Muscle of leg (tissue), 11 donors: ENCODE results near the gene EYS. TPM values are rescaled to one million over a fixed set of nuclear protein-coding genes. Genes with fewer than 3 reads are reported as not detected.
"Not testable (repeated sequence)": the region's sequence is repeated elsewhere in the genome, so short reads cannot be mapped to it uniquely, and the experiment has no call there.

Experiments used
- DNase-seq: peaks from one replicate; pipeline ENCODE4 v3.0.0; 2013
- H3K27ac ChIP-seq: one replicate; pipeline ENCODE4 v1.5.1; 2013; ENCODE audit warnings: mild to moderate bottlenecking, low read length, control low read depth
- H3K27me3 ChIP-seq: one replicate; pipeline ENCODE4 v1.6.1; 2013; ENCODE audit warnings: low read length; ENCODE audit not compliant: control insufficient read depth, insufficient read depth
- H3K36me3 ChIP-seq: one replicate; pipeline ENCODE4 v1.6.1; 2013; ENCODE audit warnings: low read length; ENCODE audit not compliant: control insufficient read depth, insufficient read depth
- H3K4me1 ChIP-seq: one replicate; pipeline ENCODE4 v1.6.1; 2013; ENCODE audit warnings: low read length; ENCODE audit not compliant: control insufficient read depth, insufficient read depth
- H3K4me3 ChIP-seq: one replicate; pipeline ENCODE4 v1.5.1; 2013; ENCODE audit warnings: low read length, control low read depth
- H3K9me3 ChIP-seq: replicated peaks from 2 replicates; pipeline ENCODE4 v1.6.1; 2013; ENCODE audit warnings: low read depth, low read length; ENCODE audit not compliant: control insufficient read depth
- WGBS: methylation state at CpG from one replicate; pipeline ENCODE4 v1.1.5; 2013; ENCODE audit warnings: missing lambda C conversion rate; ENCODE audit not compliant: insufficient coverage; 5-methylcytosine and 5-hydroxymethylcytosine counted together
- polyA plus RNA-seq, 8 donors: library from polyadenylated mRNA; unstranded; fragments of 120-200 nt; gene quantifications; one replicate each; pipeline versions ENCODE4 v1.2.1 to v1.2.3, GENCODE V29; 2013; ENCODE audit warnings: inconsistent platforms in 1 of 8, low replicate concordance in 1 of 8; ENCODE audit not compliant: insufficient read length in 8 of 8, insufficient read depth in 1 of 8
- total RNA-seq: library from RNA; stranded (reverse); fragments of 120-200 nt; gene quantifications from one replicate; pipeline ENCODE4 v1.2.4, GENCODE V29; 2013

The EYS gene
- total and polyA plus RNA-seq, 9 donors: 0.24 to 1.1 (median 0.66) TPM

DNA sequence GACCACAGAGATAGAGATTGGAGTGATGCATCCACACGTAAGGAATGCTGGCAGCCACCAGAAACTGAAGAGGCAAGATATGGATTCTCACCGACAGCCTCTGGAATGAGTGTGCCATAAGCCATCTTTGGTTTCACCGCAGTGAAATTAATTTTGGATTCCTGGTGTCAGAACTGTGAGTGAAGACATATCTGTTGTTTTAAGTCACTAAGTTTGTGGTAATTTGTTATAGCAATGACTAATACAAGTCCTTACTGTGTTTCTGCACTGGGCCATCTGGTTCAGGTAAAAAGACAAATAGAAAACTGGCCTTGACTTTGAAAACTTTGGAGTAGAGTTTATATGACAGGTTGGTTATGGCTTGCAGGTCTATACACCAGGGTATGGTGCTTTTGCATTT lies 1809.6 kb downstream of the EYS start:
- 92% methylated on average over 3 of the region's 3 CpGs for WGBS
- Histone ChIP-seq H3K36me3 (no peaks in the 10 kb centered on the region), H3K9me3 (no peaks in the 10 kb centered on the region), H3K4me3 (no peak overlapping the region), H3K27ac (no peak overlapping the region), H3K27me3 (no peaks in the 10 kb centered on the region), H3K4me1 (no peaks in the 10 kb centered on the region)
- no peak for DNase-seq

DNA sequence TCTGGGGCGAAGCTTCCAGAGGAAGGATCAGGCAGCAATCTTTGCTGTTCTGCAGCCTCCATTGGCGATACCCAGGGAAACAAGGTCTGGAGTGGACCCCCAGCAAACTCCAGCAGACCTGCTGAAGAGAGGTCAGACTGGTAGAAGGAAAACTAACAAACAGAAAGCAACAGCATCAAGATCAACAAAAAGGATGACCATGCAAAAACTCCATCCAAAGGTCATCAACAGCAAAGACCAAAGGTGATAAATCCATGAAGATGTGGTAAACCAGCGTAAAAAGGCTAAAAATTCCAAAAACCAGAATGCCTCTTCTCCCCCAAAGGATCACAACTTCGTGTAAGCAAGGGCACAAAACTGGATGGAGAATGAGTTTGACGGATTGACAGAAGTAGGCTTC lies 1818.6 kb downstream of the EYS start:
- H3K27ac ChIP-seq: no peak overlapping the region
- no peaks in the 10 kb centered on the region for H3K4me1 ChIP-seq
- no CpG with 5 or more reads among the region's 5 CpGs for WGBS
- no peak overlapping the region for H3K4me3 ChIP-seq
- DNase-seq: no peak
- H3K27me3 ChIP-seq: no peaks in the 10 kb centered on the region
- H3K9me3 ChIP-seq: peaks cover 4% of the 10 kb centered on the region
- no peaks in the 10 kb centered on the region for H3K36me3 ChIP-seq

DNA sequence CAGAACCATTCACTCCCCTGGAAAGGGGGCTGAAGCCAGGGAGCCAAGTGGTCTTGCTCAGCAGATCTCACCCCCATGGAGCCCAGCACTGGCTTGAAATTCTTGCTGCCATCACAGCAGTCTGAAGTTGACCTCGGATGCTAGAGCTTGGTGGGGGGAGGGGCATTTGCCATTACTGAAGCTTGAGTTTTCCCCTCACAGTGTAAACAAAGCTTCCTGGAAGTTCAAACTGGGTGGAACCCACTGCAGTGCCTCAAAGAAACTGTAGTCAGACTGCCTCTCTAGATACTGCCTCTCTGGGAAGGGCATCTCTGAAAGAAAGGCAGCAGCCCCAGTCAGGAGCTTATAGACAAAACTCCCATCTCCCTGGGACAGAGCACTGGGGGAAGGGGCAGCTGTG lies 1819.2 kb downstream of the EYS start:
- H3K27me3 ChIP-seq, DNase-seq, H3K4me3 ChIP-seq, H3K36me3 ChIP-seq, H3K9me3 ChIP-seq, H3K4me1 ChIP-seq, H3K27ac ChIP-seq: not testable (repeated sequence)
- WGBS: no CpG with 5 or more reads among the region's 1 CpG

DNA sequence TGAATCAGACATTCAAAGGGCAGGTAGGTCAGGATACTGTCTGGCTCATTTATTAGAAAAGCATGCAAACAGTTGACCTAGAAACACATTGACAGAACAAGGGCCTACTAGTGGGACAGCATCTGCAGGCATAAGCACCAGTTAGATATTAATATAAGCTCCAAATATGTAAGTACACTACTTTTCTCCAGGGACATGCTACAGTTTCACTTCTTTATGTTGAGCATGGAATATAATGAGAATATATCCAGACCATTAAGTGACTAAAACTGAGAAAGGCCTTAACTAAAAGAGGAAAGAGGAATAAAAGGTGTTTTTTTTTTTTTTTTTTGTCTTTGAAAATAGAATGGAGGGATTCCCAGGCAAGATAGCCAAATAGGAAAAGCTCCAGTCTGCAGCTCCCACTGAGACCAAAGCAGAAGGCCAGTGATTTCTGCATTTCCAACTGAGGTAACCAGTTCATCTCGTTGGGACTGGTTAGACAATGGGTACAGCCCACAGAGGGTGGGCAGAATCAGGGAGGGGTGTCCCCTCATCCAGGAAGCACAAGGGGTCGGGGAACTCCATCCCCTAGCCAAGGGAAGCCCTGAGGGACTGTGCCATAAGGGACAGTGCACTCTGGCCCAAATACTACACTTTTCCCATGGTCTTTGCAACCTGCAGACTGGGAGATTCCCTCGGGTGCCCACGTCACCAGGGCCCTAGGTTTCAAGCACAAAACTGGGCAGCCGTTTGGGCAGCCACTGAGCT lies 1819.8 kb downstream of the EYS start:
- Histone ChIP-seq H3K36me3 (no peaks in the 10 kb centered on the region), H3K9me3 (peaks cover 4% of the 10 kb centered on the region), H3K27ac (no peak overlapping the region), H3K4me3 (no peak overlapping the region), H3K27me3 (no peaks in the 10 kb centered on the region), H3K4me1 (no peaks in the 10 kb centered on the region)
- peak; percentile 35 for DNase-seq
- 50% methylated on average over 1 of the region's 5 CpGs for WGBS

DNA sequence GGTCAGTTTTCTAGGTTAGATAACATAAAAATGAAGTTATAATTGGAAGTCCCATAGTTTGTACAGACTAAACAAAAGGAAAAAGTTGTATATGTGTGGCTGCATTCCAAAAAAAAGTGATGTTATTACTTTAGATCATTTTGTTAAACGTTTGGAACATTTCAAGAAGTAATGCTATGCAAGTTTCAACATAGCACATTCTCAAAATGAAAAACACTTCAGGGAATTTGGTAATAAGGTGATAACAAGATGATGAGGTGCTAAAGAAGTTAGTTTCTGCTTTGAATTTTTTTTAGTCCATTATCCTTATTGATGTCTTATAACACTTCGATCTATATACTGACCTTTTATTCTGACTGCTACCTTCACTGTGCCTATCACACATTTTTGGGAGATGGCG lies 1820.7 kb downstream of the EYS start:
- Histone ChIP-seq H3K9me3 (peaks cover 4% of the 10 kb centered on the region), H3K27me3 (no peaks in the 10 kb centered on the region), H3K4me3 (no peak overlapping the region), H3K27ac (no peak overlapping the region), H3K36me3 (no peaks in the 10 kb centered on the region), H3K4me1 (no peaks in the 10 kb centered on the region)
- WGBS: no CpG with 5 or more reads among the region's 3 CpGs
- peak; percentile 67 for DNase-seq

DNA sequence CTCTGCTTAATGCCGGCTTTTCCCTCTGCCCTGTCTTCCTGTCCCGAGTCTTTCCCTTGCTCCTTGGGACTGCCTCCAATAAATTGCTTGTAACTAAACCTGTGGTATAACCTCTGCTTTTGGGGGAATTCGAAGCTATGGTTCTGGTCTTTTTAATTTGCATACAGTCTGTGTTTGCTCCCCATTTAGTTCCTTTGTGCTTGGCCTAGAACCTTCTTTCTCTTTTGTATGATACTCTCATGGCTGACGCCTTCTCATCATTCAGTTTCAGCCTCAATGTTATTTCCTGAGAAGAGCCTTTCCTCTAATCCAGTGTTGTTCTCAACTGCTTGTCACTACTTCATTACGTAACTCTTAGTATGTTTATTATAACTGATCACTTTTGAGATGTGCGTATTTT lies 1823.4 kb downstream of the EYS start:
- DNase-seq: no peak
- Histone ChIP-seq H3K27ac (no peak overlapping the region), H3K36me3 (no peaks in the 10 kb centered on the region), H3K4me3 (no peak overlapping the region), H3K4me1 (no peaks in the 10 kb centered on the region), H3K27me3 (no peaks in the 10 kb centered on the region), H3K9me3 (peaks cover 8% of the 10 kb centered on the region)
- WGBS: no CpG with 5 or more reads among the region's 6 CpGs

DNA sequence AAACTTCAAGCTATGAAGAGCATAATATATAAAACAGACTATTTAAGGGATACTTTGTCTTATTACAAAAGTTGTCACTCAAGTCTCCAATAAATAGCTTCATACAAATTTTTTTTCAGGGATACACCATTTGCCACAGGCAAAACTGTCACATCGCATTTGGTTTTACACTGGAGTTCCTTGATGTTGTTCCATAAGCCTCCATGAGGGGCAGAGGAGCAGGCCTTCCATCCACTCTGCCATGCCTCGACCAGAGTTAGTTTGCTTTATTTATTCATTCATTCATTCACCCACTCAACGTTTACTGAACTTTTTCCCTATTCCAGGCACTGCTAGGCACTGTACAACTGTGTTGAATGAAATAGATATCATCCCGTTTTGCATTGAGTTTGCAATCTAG lies 1824.8 kb downstream of the EYS start:
- H3K4me3 ChIP-seq: no peak overlapping the region
- 71% methylated on average over 1 of the region's 4 CpGs for WGBS
- DNase-seq: no peak
- H3K9me3 ChIP-seq: peaks cover 6% of the 10 kb centered on the region
- H3K27ac ChIP-seq: no peak overlapping the region
- no peaks in the 10 kb centered on the region for H3K36me3 ChIP-seq
- H3K27me3 ChIP-seq: no peaks in the 10 kb centered on the region
- H3K4me1 ChIP-seq: no peaks in the 10 kb centered on the region

DNA sequence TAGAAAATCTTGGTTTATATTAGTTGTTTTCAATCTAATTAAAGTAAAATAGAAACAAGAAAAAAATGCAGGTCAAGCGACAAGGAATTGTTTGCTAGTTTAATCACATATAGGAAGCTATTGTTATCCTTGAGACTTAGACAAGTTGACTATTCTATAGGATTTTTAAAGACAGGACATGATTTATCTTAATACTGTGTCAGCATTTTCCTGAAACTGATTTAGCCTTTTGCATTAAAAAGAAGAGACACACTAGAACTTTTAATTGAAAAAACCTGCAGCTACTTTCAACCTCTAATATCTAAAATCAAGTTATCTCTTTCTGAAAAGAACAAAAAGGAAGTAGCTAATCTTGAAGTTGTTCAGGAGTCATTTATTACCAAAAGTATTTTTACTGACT lies 1825.2 kb downstream of the EYS start:
- H3K27ac ChIP-seq: no peak overlapping the region
- no peak overlapping the region for H3K4me3 ChIP-seq
- no peaks in the 10 kb centered on the region for H3K4me1 ChIP-seq
- no peak for DNase-seq
- no peaks in the 10 kb centered on the region for H3K27me3 ChIP-seq
- H3K9me3 ChIP-seq: peaks cover 6% of the 10 kb centered on the region
- no CpG with 5 or more reads among the region's 1 CpG for WGBS
- no peaks in the 10 kb centered on the region for H3K36me3 ChIP-seq

DNA sequence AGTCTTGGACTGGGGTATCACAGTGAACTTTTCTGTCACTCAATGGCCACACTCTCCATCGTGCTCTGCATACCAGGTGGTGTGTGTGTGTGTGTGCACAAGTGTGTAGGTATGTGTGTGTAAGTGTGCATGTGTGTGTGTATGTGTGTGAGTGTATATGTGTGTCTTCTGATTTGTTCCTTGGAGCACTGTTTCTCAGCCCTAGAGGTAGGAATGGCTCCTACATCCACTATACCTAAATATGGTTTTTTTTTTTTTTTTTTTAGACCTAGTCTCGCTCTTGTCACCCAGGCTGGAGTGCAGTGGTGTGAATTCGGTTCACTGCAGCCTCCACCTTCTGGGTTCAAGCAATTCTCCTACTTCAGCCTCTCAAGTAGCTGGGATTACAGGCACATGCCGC lies 1834.8 kb downstream of the EYS start:
- no CpG with 5 or more reads among the region's 4 CpGs for WGBS
- H3K9me3 ChIP-seq: peaks cover 6% of the 10 kb centered on the region
- no peaks in the 10 kb centered on the region for H3K27me3 ChIP-seq
- no peak overlapping the region for H3K27ac ChIP-seq
- H3K4me3 ChIP-seq: no peak overlapping the region
- H3K36me3 ChIP-seq: no peaks in the 10 kb centered on the region
- DNase-seq: no peak
- no peaks in the 10 kb centered on the region for H3K4me1 ChIP-seq

DNA sequence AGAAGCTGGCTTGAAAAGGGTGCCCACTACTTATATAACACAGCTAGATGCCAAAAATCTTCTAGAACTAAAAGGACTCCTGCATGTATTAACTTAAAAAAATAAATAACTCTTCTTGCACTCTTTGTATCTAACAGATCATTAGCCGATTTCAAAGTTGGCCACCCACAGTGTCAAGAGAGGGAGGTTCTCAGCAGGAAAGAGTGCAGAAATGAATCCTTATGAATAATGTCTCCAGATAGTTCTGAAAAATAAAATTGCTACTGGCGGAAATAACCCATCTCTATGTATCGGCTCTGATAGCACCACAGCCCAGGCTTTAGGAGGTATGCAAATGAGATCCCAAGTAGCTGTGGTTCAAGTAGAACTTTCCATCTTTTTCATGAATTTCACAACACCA lies 1838.7 kb downstream of the EYS start:
- H3K27me3 ChIP-seq: no peaks in the 10 kb centered on the region
- no peak overlapping the region for H3K4me3 ChIP-seq
- no peak for DNase-seq
- no CpG with 5 or more reads among the region's 3 CpGs for WGBS
- H3K27ac ChIP-seq: no peak overlapping the region
- H3K9me3 ChIP-seq: peaks cover 6% of the 10 kb centered on the region
- H3K36me3 ChIP-seq: no peaks in the 10 kb centered on the region
- H3K4me1 ChIP-seq: no peaks in the 10 kb centered on the region
